K562 (cell line): ENCODE results near the gene AKT3. TPM values are rescaled to one million over a fixed set of nuclear protein-coding genes. Genes with fewer than 3 reads are reported as not detected.

Source experiments
- ATAC-seq: fragments of 200-7000 bp; cut with Tn5 transposase; 3 replicates; pipeline ENCODE4 v1.9.1; 2020; ENCODE audit warnings: moderate library complexity
- BruUV-seq: library from RNA; stranded (reverse); fragments of 400-500 nt; replicated peaks from 2 replicates; lab custom pipeline; 2021; lab: Mats Ljungman, UMichigan
- CTCF ChIA-PET: fragments of 300-600 bp; formaldehyde crosslinking; extraction: SDS; loops from one replicate; lab custom pipeline; 2021; ENCODE audit warnings: low intra/inter-chr PET ratio; lab: Yijun Ruan, JAX
- POLR2A ChIA-PET: fragments of 300-600, 350-650 bp; sonication (Branson Sonifier 250); formaldehyde crosslinking; extraction: SDS; loops from one replicate; lab custom pipeline; 2021; ENCODE audit warnings: antibody characterized with exemption, inconsistent platforms; lab: Yijun Ruan, JAX
- DNase-seq, 4 experiments: peaks; one replicate each; pipeline versions ENCODE4 v3.0.0 to v3.0.0-alpha.2; 2011 to 2018; ENCODE audit warnings: low spot score in 3 of 4, mixed read lengths in 3 of 4; ENCODE audit errors: extremely low read depth in 1 of 4
- FAIRE-seq: peaks from 2 replicates; lab custom pipeline; 2011; peaks lifted over from hg19 to GRCh38; lab: Jason Lieb, UNC
- H2AFZ ChIP-seq: 2 replicates; pipeline ENCODE4 v1.6.0; 2011; ENCODE audit warnings: low read depth, low read length, control low read depth, inconsistent platforms
- H3K27ac ChIP-seq: fragments of 200-600 bp; 3 replicates; pipeline ENCODE4 v1.8.0; 2011; ENCODE audit warnings: low read depth, mild to moderate bottlenecking, control low read depth, inconsistent platforms, low read length, moderate library complexity, mixed read lengths; ENCODE audit errors: extremely low read depth
- H3K27me3 ChIP-seq, 2 experiments: fragments of 300-600 bp in 1 of 2; 2 replicates in 1 of 2; 3 replicates in 1 of 2; pipeline versions ENCODE4 v1.6.0 to v1.8.0; 2011; ENCODE audit warnings: inconsistent platforms in 2 of 2, low read length in 2 of 2, mild to moderate bottlenecking in 1 of 2, mixed read lengths in 1 of 2, moderate library complexity in 1 of 2; ENCODE audit not compliant: control insufficient read depth in 2 of 2, insufficient read depth in 2 of 2
- H3K36me3 ChIP-seq: fragments of 300-600 bp; 3 replicates; pipeline ENCODE4 v1.8.0; 2011; ENCODE audit warnings: mild to moderate bottlenecking, low read length, inconsistent platforms; ENCODE audit not compliant: control insufficient read depth, insufficient read depth
- H3K4me1 ChIP-seq, 2 experiments: fragments of 200-600 bp in 1 of 2; replicated peaks in 1 of 2; 2 replicates in 1 of 2; 3 replicates in 1 of 2; pipeline versions ENCODE4 v1.5.1 to v1.8.0; 2011; ENCODE audit warnings: inconsistent platforms in 2 of 2, low read length in 2 of 2, mild to moderate bottlenecking in 1 of 2, mixed read lengths in 1 of 2, moderate library complexity in 1 of 2; ENCODE audit not compliant: control insufficient read depth in 2 of 2, insufficient read depth in 2 of 2
- H3K4me2 ChIP-seq: 2 replicates; pipeline ENCODE4 v1.6.1; 2011; ENCODE audit warnings: low read length, control low read depth, inconsistent platforms, mixed read lengths; ENCODE audit not compliant: insufficient read depth
- H3K4me3 ChIP-seq: fragments of 200-600 bp; sonication (generic), shearing (Covaris generic); 2 replicates; pipeline ENCODE4 v1.5.1; 2016; ENCODE audit warnings: control low read depth, inconsistent platforms
- H3K79me2 ChIP-seq: fragments of 200-600 bp; 3 replicates; pipeline ENCODE4 v1.8.0; 2011; ENCODE audit warnings: low read length, inconsistent platforms; ENCODE audit not compliant: control insufficient read depth, insufficient read depth
- H3K9ac ChIP-seq, 2 experiments: 2 replicates each; pipeline versions ENCODE4 v1.6.0 to v1.6.1; 2011; ENCODE audit warnings: low read depth in 2 of 2, low read length in 2 of 2, control low read depth in 1 of 2, inconsistent platforms in 1 of 2, mild to moderate bottlenecking in 1 of 2, mixed read lengths in 1 of 2; ENCODE audit not compliant: insufficient read depth in 1 of 2
- H3K9me1 ChIP-seq: one replicate; pipeline ENCODE4 v1.6.0; 2011; ENCODE audit warnings: inconsistent platforms, mild to moderate bottlenecking, low read length, moderate library complexity; ENCODE audit not compliant: control insufficient read depth, insufficient read depth
- H3K9me3 ChIP-seq: replicated peaks from 2 replicates; pipeline ENCODE4 v1.5.1; 2011; ENCODE audit warnings: low read depth, low read length, inconsistent platforms; ENCODE audit not compliant: control insufficient read depth, insufficient read depth
- H4K20me1 ChIP-seq: replicated peaks from 2 replicates; pipeline ENCODE4 v1.6.1; 2011; ENCODE audit warnings: low read length, inconsistent platforms, mixed read lengths; ENCODE audit not compliant: control insufficient read depth, insufficient read depth
- CHCHD3 ChIP-seq: fragments of 250-450 bp; sonication (Bioruptor Pico); IDR thresholded peaks from 2 replicates; pipeline ENCODE4 v2.1.2; 2022; ENCODE audit warnings: mild to moderate bottlenecking
- MAZ ChIP-seq, 2 experiments: fragments of 450-650 bp in 1 of 2; sonication (generic) in 1 of 2; formaldehyde crosslinking; IDR thresholded peaks in 1 of 2; conservative IDR thresholded peaks in 1 of 2; 2 replicates each; pipeline versions ENCODE4 v1.4.0 to v1.5.0; 2020; ENCODE audit warnings: mild to moderate bottlenecking in 1 of 2, missing genetic modification reagents in 1 of 2
- PCBP2 ChIP-seq: fragments of 200-400 bp; formaldehyde crosslinking; IDR thresholded peaks from 2 replicates; pipeline ENCODE4 v1.6.1; 2018; ENCODE audit warnings: low read length, low read depth, mild to moderate bottlenecking, moderate library complexity; ENCODE audit not compliant: poor library complexity, severe bottlenecking
- ZNF133 ChIP-seq: fragments of 250-450 bp; sonication (Bioruptor Pico); IDR thresholded peaks from 2 replicates; pipeline ENCODE4 v1.4.0; 2020; ENCODE audit warnings: mild to moderate bottlenecking
- ZNF263 ChIP-seq: sonication (generic); formaldehyde crosslinking; IDR thresholded peaks from 2 replicates; pipeline ENCODE4 v1.8.0; 2022; ENCODE audit warnings: mild to moderate bottlenecking, missing genetic modification reagents, borderline replicate concordance
- WGBS: fragments of 100-300 bp; shearing (Covaris generic); methylation state at CpG from one replicate; pipeline ENCODE4 v1.1.6; 2016; ENCODE audit warnings: low coverage, mixed read lengths; ENCODE audit not compliant: insufficient coverage; ENCODE audit errors: missing lambda C conversion rate; 5-methylcytosine and 5-hydroxymethylcytosine counted together
- in situ Hi-C: fragments of 300-500 bp; cut with MboI; formaldehyde crosslinking; loops from 4 replicates; pipeline ENCODE4 v1.15.0; 2018; ENCODE audit warnings: inconsistent platforms, mixed read lengths
- intact Hi-C: fragments of 100-400 bp; cut with micrococcal nuclease; formaldehyde crosslinking; loops from 2 replicates; pipeline ENCODE4 v1.14.2; 2022
- polyA plus RNA-seq, 8 experiments: library from polyadenylated mRNA; depleted of rRNA in 4 of 8; stranded (reverse) in 5 of 8; unstranded in 3 of 8; fragments of >200 nt; fragmentation: Nextera tagmentation in 2 of 8; fragmentation: Illumina TruSeq in 1 of 8; extraction: Ambion mirVana in 2 of 8; extraction: Trizol in 1 of 8; gene quantifications; 2 replicates each; pipeline versions ENCODE4 v1.2.1 to v1.2.3, GENCODE V29; 2011 to 2014; ENCODE audit warnings: inconsistent platforms in 1 of 8, missing spikeins in 1 of 8
- total RNA-seq, 7 experiments: library from RNA; depleted of rRNA in 6 of 7; stranded (reverse); fragments of >200 nt in 6 of 7; fragmentation: Illumina TruSeq in 2 of 7; extraction: Trizol in 2 of 7; gene quantifications; 2 replicates each; pipeline versions ENCODE4 v1.2.1 to v1.2.3, GENCODE V29; 2011 to 2021; ENCODE audit warnings: low replicate concordance in 1 of 7
- TF ChIP-seq, protein P1 (sequence below): sonication (generic); formaldehyde crosslinking; IDR thresholded peaks from 2 replicates; pipeline ENCODE4 v1.8.1; 2023; ENCODE audit warnings: missing genetic modification reagents, mild to moderate bottlenecking, borderline replicate concordance
- TF ChIP-seq, protein P2 (sequence below): fragments of 250-450 bp; sonication (Bioruptor Pico); IDR thresholded peaks from 2 replicates; pipeline ENCODE4 v1.4.0; 2020; ENCODE audit warnings: mild to moderate bottlenecking, moderate library complexity
- TF ChIP-seq, protein P3 (sequence below): fragments of 250-450 bp; sonication (Bioruptor Pico); IDR thresholded peaks from 2 replicates; pipeline ENCODE4 v1.4.0; 2020; ENCODE audit warnings: mild to moderate bottlenecking, moderate library complexity, borderline replicate concordance

Gene AKT3
- total and polyA plus RNA-seq, 9 of the 15 experiments (the other 6 are each of a cell fraction or from before 2014, with no cell fraction given) = 0.04 to 0.54 (median 0.18) TPM; not detected in 1

DNA sequence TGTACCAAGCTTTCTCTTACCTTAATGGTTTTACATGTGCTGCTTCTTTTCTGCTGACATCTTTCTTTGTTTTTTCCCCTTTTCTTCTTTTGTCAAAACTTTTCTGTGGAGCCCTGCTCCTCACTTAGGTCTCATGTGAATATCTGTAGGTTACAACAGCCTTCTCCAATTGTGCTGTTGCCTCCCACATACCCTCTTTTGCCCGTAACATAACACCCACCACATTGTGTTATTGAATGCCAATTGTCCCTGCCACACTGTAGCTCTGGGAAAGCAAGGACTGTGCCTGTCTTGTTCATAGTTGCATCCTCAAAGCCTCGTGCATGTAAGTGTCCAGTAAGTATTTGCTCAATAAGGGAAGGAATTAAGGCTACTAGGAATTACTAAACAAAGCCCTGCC is 46.3 kb upstream of the AKT3 start:
- DNase-seq (no peak), FAIRE-seq (no peak), ATAC-seq (no peak)
- no TSS peak for BruUV-seq
- ChIA-PET CTCF (no interaction called here), POLR2A (interaction anchor here (0.6 kb wide), 1 partner anchor 784 kb away, joined by 3 read pairs; no protein-coding TSS in a partner anchor)
- TF ChIP-seq, protein P1, sequence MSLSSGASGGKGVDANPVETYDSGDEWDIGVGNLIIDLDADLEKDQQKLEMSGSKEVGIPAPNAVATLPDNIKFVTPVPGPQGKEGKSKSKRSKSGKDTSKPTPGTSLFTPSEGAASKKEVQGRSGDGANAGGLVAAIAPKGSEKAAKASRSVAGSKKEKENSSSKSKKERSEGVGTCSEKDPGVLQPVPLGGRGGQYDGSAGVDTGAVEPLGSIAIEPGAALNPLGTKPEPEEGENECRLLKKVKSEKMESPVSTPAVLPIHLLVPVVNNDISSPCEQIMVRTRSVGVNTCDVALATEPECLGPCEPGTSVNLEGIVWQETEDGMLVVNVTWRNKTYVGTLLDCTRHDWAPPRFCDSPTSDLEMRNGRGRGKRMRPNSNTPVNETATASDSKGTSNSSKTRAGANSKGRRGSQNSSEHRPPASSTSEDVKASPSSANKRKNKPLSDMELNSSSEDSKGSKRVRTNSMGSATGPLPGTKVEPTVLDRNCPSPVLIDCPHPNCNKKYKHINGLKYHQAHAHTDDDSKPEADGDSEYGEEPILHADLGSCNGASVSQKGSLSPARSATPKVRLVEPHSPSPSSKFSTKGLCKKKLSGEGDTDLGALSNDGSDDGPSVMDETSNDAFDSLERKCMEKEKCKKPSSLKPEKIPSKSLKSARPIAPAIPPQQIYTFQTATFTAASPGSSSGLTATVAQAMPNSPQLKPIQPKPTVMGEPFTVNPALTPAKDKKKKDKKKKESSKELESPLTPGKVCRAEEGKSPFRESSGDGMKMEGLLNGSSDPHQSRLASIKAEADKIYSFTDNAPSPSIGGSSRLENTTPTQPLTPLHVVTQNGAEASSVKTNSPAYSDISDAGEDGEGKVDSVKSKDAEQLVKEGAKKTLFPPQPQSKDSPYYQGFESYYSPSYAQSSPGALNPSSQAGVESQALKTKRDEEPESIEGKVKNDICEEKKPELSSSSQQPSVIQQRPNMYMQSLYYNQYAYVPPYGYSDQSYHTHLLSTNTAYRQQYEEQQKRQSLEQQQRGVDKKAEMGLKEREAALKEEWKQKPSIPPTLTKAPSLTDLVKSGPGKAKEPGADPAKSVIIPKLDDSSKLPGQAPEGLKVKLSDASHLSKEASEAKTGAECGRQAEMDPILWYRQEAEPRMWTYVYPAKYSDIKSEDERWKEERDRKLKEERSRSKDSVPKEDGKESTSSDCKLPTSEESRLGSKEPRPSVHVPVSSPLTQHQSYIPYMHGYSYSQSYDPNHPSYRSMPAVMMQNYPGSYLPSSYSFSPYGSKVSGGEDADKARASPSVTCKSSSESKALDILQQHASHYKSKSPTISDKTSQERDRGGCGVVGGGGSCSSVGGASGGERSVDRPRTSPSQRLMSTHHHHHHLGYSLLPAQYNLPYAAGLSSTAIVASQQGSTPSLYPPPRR = no peak
- no peak for TF ChIP-seq PCBP2
- TF ChIP-seq ZNF263 (CRISPR knock-in tag) = no peak
- TF ChIP-seq MAZ (CRISPR knock-in tag; conservative IDR thresholded peaks at IDR 0.05 in 1 of 2, IDR thresholded peaks at IDR 0.05 in 1 of 2) = no peak
- TF ChIP-seq ZNF133 (CRISPR knock-in tag) = no peak
- TF ChIP-seq, protein P2, sequence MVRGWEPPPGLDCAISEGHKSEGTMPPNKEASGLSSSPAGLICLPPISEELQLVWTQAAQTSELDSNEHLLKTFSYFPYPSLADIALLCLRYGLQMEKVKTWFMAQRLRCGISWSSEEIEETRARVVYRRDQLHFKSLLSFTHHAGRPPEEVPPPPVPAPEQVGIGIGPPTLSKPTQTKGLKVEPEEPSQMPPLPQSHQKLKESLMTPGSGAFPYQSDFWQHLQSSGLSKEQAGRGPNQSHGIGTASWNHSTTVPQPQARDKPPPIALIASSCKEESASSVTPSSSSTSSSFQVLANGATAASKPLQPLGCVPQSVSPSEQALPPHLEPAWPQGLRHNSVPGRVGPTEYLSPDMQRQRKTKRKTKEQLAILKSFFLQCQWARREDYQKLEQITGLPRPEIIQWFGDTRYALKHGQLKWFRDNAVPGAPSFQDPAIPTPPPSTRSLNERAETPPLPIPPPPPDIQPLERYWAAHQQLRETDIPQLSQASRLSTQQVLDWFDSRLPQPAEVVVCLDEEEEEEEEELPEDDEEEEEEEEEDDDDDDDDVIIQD (CRISPR knock-in tag) = no peak
- no peak for TF ChIP-seq CHCHD3 (CRISPR knock-in tag)
- TF ChIP-seq, protein P3, sequence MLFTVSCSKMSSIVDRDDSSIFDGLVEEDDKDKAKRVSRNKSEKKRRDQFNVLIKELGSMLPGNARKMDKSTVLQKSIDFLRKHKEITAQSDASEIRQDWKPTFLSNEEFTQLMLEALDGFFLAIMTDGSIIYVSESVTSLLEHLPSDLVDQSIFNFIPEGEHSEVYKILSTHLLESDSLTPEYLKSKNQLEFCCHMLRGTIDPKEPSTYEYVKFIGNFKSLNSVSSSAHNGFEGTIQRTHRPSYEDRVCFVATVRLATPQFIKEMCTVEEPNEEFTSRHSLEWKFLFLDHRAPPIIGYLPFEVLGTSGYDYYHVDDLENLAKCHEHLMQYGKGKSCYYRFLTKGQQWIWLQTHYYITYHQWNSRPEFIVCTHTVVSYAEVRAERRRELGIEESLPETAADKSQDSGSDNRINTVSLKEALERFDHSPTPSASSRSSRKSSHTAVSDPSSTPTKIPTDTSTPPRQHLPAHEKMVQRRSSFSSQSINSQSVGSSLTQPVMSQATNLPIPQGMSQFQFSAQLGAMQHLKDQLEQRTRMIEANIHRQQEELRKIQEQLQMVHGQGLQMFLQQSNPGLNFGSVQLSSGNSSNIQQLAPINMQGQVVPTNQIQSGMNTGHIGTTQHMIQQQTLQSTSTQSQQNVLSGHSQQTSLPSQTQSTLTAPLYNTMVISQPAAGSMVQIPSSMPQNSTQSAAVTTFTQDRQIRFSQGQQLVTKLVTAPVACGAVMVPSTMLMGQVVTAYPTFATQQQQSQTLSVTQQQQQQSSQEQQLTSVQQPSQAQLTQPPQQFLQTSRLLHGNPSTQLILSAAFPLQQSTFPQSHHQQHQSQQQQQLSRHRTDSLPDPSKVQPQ = no peak
- Histone ChIP-seq H3K9me1 (no peaks in the 10 kb centered on the region), H3K79me2 (no peaks in the 10 kb centered on the region), H4K20me1 (no peaks in the 10 kb centered on the region), H2AFZ (no peak overlapping the region), H3K4me1 (no peaks in the 10 kb centered on the region), H3K9me3 (no peaks in the 10 kb centered on the region), H3K36me3 (no peaks in the 10 kb centered on the region), H3K27ac (no peak overlapping the region), H3K4me3 (no peak overlapping the region), H3K9ac (no peak overlapping the region), H3K4me2 (no peak overlapping the region), H3K27me3 (no peaks in the 10 kb centered on the region; a peak in 1 of 5 replicates)
- in situ Hi-C loops = no loop called here
- WGBS = 0% methylated on average over 2 of the region's 2 CpGs
- intact Hi-C loops = no loop called here
